ENCODE data around the gene EXD2.

DNA sequence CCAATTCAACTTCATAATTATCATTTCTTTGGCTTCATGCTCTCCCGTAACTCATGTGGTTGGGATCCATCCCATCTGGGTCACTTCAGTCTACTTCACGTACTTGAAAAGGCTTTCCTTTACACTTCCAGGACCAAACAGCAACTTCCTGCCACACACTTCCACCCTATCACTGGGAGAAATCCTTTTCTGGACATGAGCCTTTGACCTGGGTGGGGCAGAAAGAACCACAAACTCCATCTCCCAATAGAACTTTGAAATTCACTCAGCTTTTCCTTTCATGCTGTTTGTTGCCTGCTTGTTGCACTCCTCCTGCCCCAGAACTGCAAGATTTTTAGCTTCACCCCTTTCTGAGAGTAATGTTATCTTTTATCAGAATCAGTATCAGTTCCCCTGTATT is 50.3 kb downstream of the EXD2 start:
- TF ChIP-seq, protein P1, sequence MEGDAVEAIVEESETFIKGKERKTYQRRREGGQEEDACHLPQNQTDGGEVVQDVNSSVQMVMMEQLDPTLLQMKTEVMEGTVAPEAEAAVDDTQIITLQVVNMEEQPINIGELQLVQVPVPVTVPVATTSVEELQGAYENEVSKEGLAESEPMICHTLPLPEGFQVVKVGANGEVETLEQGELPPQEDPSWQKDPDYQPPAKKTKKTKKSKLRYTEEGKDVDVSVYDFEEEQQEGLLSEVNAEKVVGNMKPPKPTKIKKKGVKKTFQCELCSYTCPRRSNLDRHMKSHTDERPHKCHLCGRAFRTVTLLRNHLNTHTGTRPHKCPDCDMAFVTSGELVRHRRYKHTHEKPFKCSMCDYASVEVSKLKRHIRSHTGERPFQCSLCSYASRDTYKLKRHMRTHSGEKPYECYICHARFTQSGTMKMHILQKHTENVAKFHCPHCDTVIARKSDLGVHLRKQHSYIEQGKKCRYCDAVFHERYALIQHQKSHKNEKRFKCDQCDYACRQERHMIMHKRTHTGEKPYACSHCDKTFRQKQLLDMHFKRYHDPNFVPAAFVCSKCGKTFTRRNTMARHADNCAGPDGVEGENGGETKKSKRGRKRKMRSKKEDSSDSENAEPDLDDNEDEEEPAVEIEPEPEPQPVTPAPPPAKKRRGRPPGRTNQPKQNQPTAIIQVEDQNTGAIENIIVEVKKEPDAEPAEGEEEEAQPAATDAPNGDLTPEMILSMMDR (CRISPR knock-in tag; IDR thresholded peaks at IDR 0.05), result no peak
- TF ChIP-seq ESRRA (CRISPR knock-in tag; IDR thresholded peaks at IDR 0.05; ENCODE audit: low read depth), result no peak

Measured in HepG2 (cell line).